ENCODE results near the gene ASPSCR1.

ASPSCR1 gene

GRCh38 chr17:82063424-82064415 lies 86.3 kb downstream of the ASPSCR1 start:
- WGBS, 2 donors (ENCODE audit: extremely low coverage in 2 of 2, insufficient read length in 2 of 2, insufficient replicate concordance in 1 of 2), result no CpG with 5 or more reads among the region's 20 CpGs
- Histone ChIP-seq H3K27ac (replicated peaks; ENCODE audit: low read length) (no peak overlapping the region), H3K79me1 (ENCODE audit: low read depth, low read length) (peaks cover 10% of the 10 kb centered on the region), H3K18ac (ENCODE audit: low read length) (no peak overlapping the region), H2BK120ac (ENCODE audit: low read depth, low read length) (no peak overlapping the region), H3K4ac (ENCODE audit: low read length) (no peak overlapping the region), H3K14ac (ENCODE audit: low read length) (no peak overlapping the region), H3K23ac (ENCODE audit: low read depth, low read length, poor library complexity) (no peak overlapping the region), H3K4me1 (ENCODE audit: control insufficient read depth in 2 of 2, insufficient read depth in 1 of 2, low read depth in 1 of 2, low read length in 2 of 2) (peaks cover 7 to 8% of the 10 kb centered on the region in 2 donors), H4K8ac (ENCODE audit: low read depth, low read length) (peak overlapping the region; percentile 17), H2AFZ (ENCODE audit: low read length) (no peak overlapping the region), H2AK5ac (ENCODE audit: low read depth, low read length) (no peak overlapping the region), H3K9ac (ENCODE audit: low read depth, low read length, poor library complexity) (no peak overlapping the region), H3K36me3 (replicated peaks in 1 of 2; ENCODE audit: control insufficient read depth in 2 of 2, insufficient read depth in 2 of 2, low read length in 2 of 2) (peaks cover 35 to 53% of the 10 kb centered on the region in 2 donors), H3K9me3 (replicated peaks in 1 of 2; ENCODE audit: control insufficient read depth in 2 of 2, insufficient read depth in 1 of 2, low read depth in 1 of 2, low read length in 2 of 2) (no peaks in the 10 kb centered on the region), H2BK15ac (ENCODE audit: low read length) (no peak overlapping the region), H3K4me2 (ENCODE audit: insufficient read depth, low read length, poor library complexity, severe bottlenecking) (no peak overlapping the region), H3K27me3 (ENCODE audit: control insufficient read depth in 3 of 3, insufficient read depth in 3 of 3, low read depth in 1 of 3, low read length in 3 of 3) (no peaks in the 10 kb centered on the region), H2BK12ac (ENCODE audit: low read length) (no peak overlapping the region), H4K91ac (ENCODE audit: low read depth, low read length, poor library complexity) (no peak overlapping the region), H3K4me3 (ENCODE audit: low read length in 2 of 2) (peak overlapping the region in 1 of 2 donors; percentile 64), H2BK5ac (ENCODE audit: low read length) (no peak overlapping the region)
- no peak for DNase-seq (ENCODE audit: low spot score)

GRCh38 chr17:82064433-82065192 lies 87.2 kb downstream of the ASPSCR1 start:
- H4K8ac ChIP-seq (ENCODE audit: low read depth, low read length), result no peak overlapping the region
- H3K27ac ChIP-seq (replicated peaks; ENCODE audit: low read length), result no peak overlapping the region

GRCh38 chr17:82065193-82065637 lies 87.8 kb downstream of the ASPSCR1 start:
- H3K27me3 ChIP-seq (ENCODE audit: control insufficient read depth in 3 of 3, insufficient read depth in 3 of 3, low read depth in 1 of 3, low read length in 3 of 3), result no peaks in the 10 kb centered on the region
- H3K9ac ChIP-seq (ENCODE audit: low read depth, low read length, poor library complexity), result peak overlapping the region; percentile 90
- H3K23ac ChIP-seq (ENCODE audit: low read depth, low read length, poor library complexity), result peak overlapping the region; percentile 73
- no peak overlapping the region for H2BK15ac ChIP-seq (ENCODE audit: low read length)
- H2BK5ac ChIP-seq (ENCODE audit: low read length), result no peak overlapping the region
- no peak for DNase-seq (ENCODE audit: low spot score)
- no peak overlapping the region for H3K4ac ChIP-seq (ENCODE audit: low read length)
- peaks cover 31 to 38% of the 10 kb centered on the region in 2 donors for H3K36me3 ChIP-seq (replicated peaks in 1 of 2; ENCODE audit: control insufficient read depth in 2 of 2, insufficient read depth in 2 of 2, low read length in 2 of 2)
- peak overlapping the region; percentile 97 for H3K4me2 ChIP-seq (ENCODE audit: insufficient read depth, low read length, poor library complexity, severe bottlenecking)
- H2BK12ac ChIP-seq (ENCODE audit: low read length), result no peak overlapping the region
- H3K18ac ChIP-seq (ENCODE audit: low read length), result peak overlapping the region; percentile 87
- H3K14ac ChIP-seq (ENCODE audit: low read length), result peak overlapping the region; percentile 38
- peak overlapping the region; percentile 73 for H2AFZ ChIP-seq (ENCODE audit: low read length)
- no peak overlapping the region for H4K91ac ChIP-seq (ENCODE audit: low read depth, low read length, poor library complexity)
- peak overlapping the region; percentile 64 to 98 for H3K4me3 ChIP-seq (ENCODE audit: low read length in 2 of 2)
- peak overlapping the region; percentile 65 for H4K8ac ChIP-seq (ENCODE audit: low read depth, low read length)
- no peak overlapping the region for H3K27ac ChIP-seq (replicated peaks; ENCODE audit: low read length)
- H2BK120ac ChIP-seq (ENCODE audit: low read depth, low read length), result no peak overlapping the region
- WGBS, 2 donors (ENCODE audit: extremely low coverage in 2 of 2, insufficient read length in 2 of 2, insufficient replicate concordance in 1 of 2), result no CpG with 5 or more reads among the region's 47 CpGs
- H3K4me1 ChIP-seq (ENCODE audit: control insufficient read depth in 2 of 2, insufficient read depth in 1 of 2, low read depth in 1 of 2, low read length in 2 of 2), result peaks cover 7 to 8% of the 10 kb centered on the region in 2 donors
- no peaks in the 10 kb centered on the region for H3K9me3 ChIP-seq (replicated peaks in 1 of 2; ENCODE audit: control insufficient read depth in 2 of 2, insufficient read depth in 1 of 2, low read depth in 1 of 2, low read length in 2 of 2)
- H3K79me1 ChIP-seq (ENCODE audit: low read depth, low read length), result peaks cover 10% of the 10 kb centered on the region
- H2AK5ac ChIP-seq (ENCODE audit: low read depth, low read length), result peak overlapping the region; percentile 97

More at GRCh38 chr17:82064433-82065192, 87.2 kb downstream of the ASPSCR1 start:
- H3K4me2 ChIP-seq (ENCODE audit: insufficient read depth, low read length, poor library complexity, severe bottlenecking), result peak overlapping the region; percentile 97
- H2BK120ac ChIP-seq (ENCODE audit: low read depth, low read length), result no peak overlapping the region
- H3K4me3 ChIP-seq (ENCODE audit: low read length in 2 of 2), result peak overlapping the region; percentile 64 to 98
- peaks cover 31 to 44% of the 10 kb centered on the region in 2 donors for H3K36me3 ChIP-seq (replicated peaks in 1 of 2; ENCODE audit: control insufficient read depth in 2 of 2, insufficient read depth in 2 of 2, low read length in 2 of 2)
- H2BK5ac ChIP-seq (ENCODE audit: low read length), result no peak overlapping the region
- peak overlapping the region; percentile 10 for H2BK12ac ChIP-seq (ENCODE audit: low read length)
- no peak overlapping the region for H2AFZ ChIP-seq (ENCODE audit: low read length)
- no peaks in the 10 kb centered on the region for H3K27me3 ChIP-seq (ENCODE audit: control insufficient read depth in 3 of 3, insufficient read depth in 3 of 3, low read depth in 1 of 3, low read length in 3 of 3)
- no peak overlapping the region for H4K91ac ChIP-seq (ENCODE audit: low read depth, low read length, poor library complexity)
- H2BK15ac ChIP-seq (ENCODE audit: low read length), result no peak overlapping the region
- H3K4ac ChIP-seq (ENCODE audit: low read length), result no peak overlapping the region
- peak overlapping the region; percentile 97 for H2AK5ac ChIP-seq (ENCODE audit: low read depth, low read length)
- peaks cover 7 to 8% of the 10 kb centered on the region in 2 donors for H3K4me1 ChIP-seq (ENCODE audit: control insufficient read depth in 2 of 2, insufficient read depth in 1 of 2, low read depth in 1 of 2, low read length in 2 of 2)
- peak overlapping the region; percentile 28 for H3K18ac ChIP-seq (ENCODE audit: low read length)
- H3K14ac ChIP-seq (ENCODE audit: low read length), result peak overlapping the region; percentile 38
- H3K23ac ChIP-seq (ENCODE audit: low read depth, low read length, poor library complexity), result peak overlapping the region; percentile 73
- H3K79me1 ChIP-seq (ENCODE audit: low read depth, low read length), result peaks cover 10% of the 10 kb centered on the region
- no CpG with 5 or more reads among the region's 36 CpGs for WGBS, 2 donors (ENCODE audit: extremely low coverage in 2 of 2, insufficient read length in 2 of 2, insufficient replicate concordance in 1 of 2)
- H3K9ac ChIP-seq (ENCODE audit: low read depth, low read length, poor library complexity), result peak overlapping the region; percentile 90
- DNase-seq (ENCODE audit: low spot score), result no peak
- no peaks in the 10 kb centered on the region for H3K9me3 ChIP-seq (replicated peaks in 1 of 2; ENCODE audit: control insufficient read depth in 2 of 2, insufficient read depth in 1 of 2, low read depth in 1 of 2, low read length in 2 of 2)

Data from neuronal stem cell (in vitro differentiated cells).